GM21515 (cell line): Measurements from ENCODE around the gene LRRC74A.

Experiments used
- ATAC-seq: cut with Tn5 transposase; IDR thresholded peaks from one replicate; pipeline ENCODE4 v1.9.1; 2021; ENCODE audit not compliant: unreplicated experiment

The LRRC74A gene

GRCh38 chr14:76918256-76918781 is 92.1 kb downstream of the LRRC74A start:
- no peak for ATAC-seq

- no peak for ATAC-seq
Measured at GRCh38 chr14:76918782-76919394, 92.7 kb downstream of the LRRC74A start.
